GM12878 (cell line): ENCODE results near the gene RBM44. TPM values are rescaled to one million over a fixed set of nuclear protein-coding genes. Genes with fewer than 3 reads are reported as not detected.

Experiments
- ATAC-seq: fragments of 200-7000 bp; cut with Tn5 transposase; 3 replicates; pipeline ENCODE4 v1.9.1; 2020; ENCODE audit warnings: mild to moderate bottlenecking, moderate library complexity
- BruUV-seq: library from RNA; stranded (reverse); fragments of 400-500 nt; replicated peaks from 2 replicates; lab custom pipeline; 2021; lab: Mats Ljungman, UMichigan
- CTCF ChIA-PET: fragments of 300-600 bp; sonication (Branson Sonifier 250); formaldehyde crosslinking; extraction: SDS; loops from one replicate; lab custom pipeline; 2021; ENCODE audit warnings: inconsistent platforms; lab: Yijun Ruan, JAX
- POLR2A ChIA-PET: fragments of 350-600 bp; formaldehyde crosslinking; extraction: SDS; loops from one replicate; lab custom pipeline; 2021; ENCODE audit warnings: inconsistent platforms; lab: Charles Lee
- RAD21 ChIA-PET: fragments of 300-600 bp; sonication (Branson Sonifier 250); formaldehyde crosslinking; loops from one replicate; lab custom pipeline; 2023; ENCODE audit warnings: antibody characterized with exemption; ENCODE audit not compliant: unreplicated experiment; lab: Charles Lee
- SMC1A ChIA-PET: fragments of 300-600 bp; sonication (Branson Sonifier 250); formaldehyde crosslinking; loops from one replicate; lab custom pipeline; 2023; ENCODE audit not compliant: unreplicated experiment, uncharacterized antibody; lab: Charles Lee
- DNase-seq: peaks from one replicate; pipeline ENCODE4 v3.0.0-alpha.2; 2011; ENCODE audit warnings: low read depth, low spot score
- FAIRE-seq: peaks from 3 replicates; lab custom pipeline; 2011; peaks lifted over from hg19 to GRCh38; lab: Jason Lieb, UNC
- H2AFZ ChIP-seq: 2 replicates; pipeline ENCODE4 v1.6.0; 2011; ENCODE audit warnings: low read depth, low read length, control low read depth; ENCODE audit not compliant: control insufficient read depth
- H3K27ac ChIP-seq: 2 replicates; pipeline ENCODE4 v1.5.1; 2011; ENCODE audit warnings: control low read depth; ENCODE audit not compliant: control insufficient read depth, insufficient read depth
- H3K27me3 ChIP-seq, 2 experiments: replicated peaks in 1 of 2; 2 replicates each; pipeline versions ENCODE4 v1.6.0 to v1.6.1; 2011; ENCODE audit warnings: low read length in 1 of 2; ENCODE audit not compliant: control insufficient read depth in 2 of 2, insufficient read depth in 2 of 2
- H3K36me3 ChIP-seq, 2 experiments: 2 replicates each; pipeline ENCODE4 v1.5.1; 2011; ENCODE audit warnings: low read length in 1 of 2; ENCODE audit not compliant: control insufficient read depth in 2 of 2, insufficient read depth in 2 of 2
- H3K4me1 ChIP-seq: 2 replicates; pipeline ENCODE4 v1.6.1; 2011; ENCODE audit warnings: mild to moderate bottlenecking, low read length, moderate library complexity, mixed read lengths; ENCODE audit not compliant: control insufficient read depth, insufficient read depth
- H3K4me2 ChIP-seq: 2 replicates; pipeline ENCODE4 v1.6.0; 2011; ENCODE audit warnings: control low read depth; ENCODE audit not compliant: control insufficient read depth, insufficient read depth
- H3K4me3 ChIP-seq: fragments of 200-600 bp; sonication (generic); 2 replicates; pipeline ENCODE4 v1.5.1; 2016
- H3K79me2 ChIP-seq: 2 replicates; pipeline ENCODE4 v1.6.0; 2011; ENCODE audit warnings: low read length; ENCODE audit not compliant: control insufficient read depth, insufficient read depth
- H3K9ac ChIP-seq: 2 replicates; pipeline ENCODE4 v1.8.0; 2011; ENCODE audit warnings: low read length, control low read depth, mixed read lengths; ENCODE audit not compliant: control insufficient read depth, insufficient read depth
- H3K9me3 ChIP-seq: replicated peaks from 3 replicates; pipeline ENCODE4 v1.5.1; 2011; ENCODE audit warnings: mild to moderate bottlenecking, low read length; ENCODE audit not compliant: control insufficient read depth, insufficient read depth
- H4K20me1 ChIP-seq: 2 replicates; pipeline ENCODE4 v1.6.0; 2011; ENCODE audit not compliant: control insufficient read depth, insufficient read depth
- ASH2L ChIP-seq: fragments of 300-600, 200-600 bp; sonication (generic); IDR thresholded peaks from 2 replicates; pipeline ENCODE4 v1.6.1; 2017; ENCODE audit warnings: low read depth, mild to moderate bottlenecking, borderline replicate concordance
- NR2F1 ChIP-seq: fragments of 450-650 bp; conservative IDR thresholded peaks from 2 replicates; pipeline ENCODE4 v1.6.1; 2017; ENCODE audit warnings: mild to moderate bottlenecking
- RB1 ChIP-seq: fragments of 450-650 bp; formaldehyde crosslinking; IDR thresholded peaks from 2 replicates; pipeline ENCODE4 v1.6.1; 2017; ENCODE audit warnings: mild to moderate bottlenecking, borderline replicate concordance
- ZNF24 ChIP-seq: fragments of 450-650 bp; IDR thresholded peaks from 2 replicates; pipeline ENCODE4 v1.6.1; 2017; ENCODE audit warnings: antibody characterized with exemption, mild to moderate bottlenecking
- ZNF384 ChIP-seq: IDR thresholded peaks from 2 replicates; pipeline ENCODE4 v1.6.1; 2012; ENCODE audit warnings: low read depth, mild to moderate bottlenecking, low read length, improper control_type of control experiment, borderline replicate concordance
- WGBS: methylation state at CpG from one replicate; pipeline ENCODE4 v1.1.6; 2016; ENCODE audit warnings: low lambda C conversion rate; ENCODE audit not compliant: insufficient replicate concordance, insufficient coverage; ENCODE audit errors: missing lambda C conversion rate; 5-methylcytosine and 5-hydroxymethylcytosine counted together
- in situ Hi-C: fragments of 300-500 bp; cut with MboI; formaldehyde crosslinking; loops from 9 replicates; pipeline ENCODE4 v1.14.3; 2018; ENCODE audit warnings: mixed read lengths
- intact Hi-C: fragments of 100-400 bp; cut with micrococcal nuclease; formaldehyde crosslinking; loops from one replicate; pipeline ENCODE4 v1.14.2; 2022; ENCODE audit not compliant: unreplicated experiment
- polyA plus RNA-seq, 11 experiments: library from polyadenylated mRNA; depleted of rRNA in 4 of 11; unstranded in 6 of 11; stranded (reverse) in 5 of 11; fragments of >200 nt; fragmentation: Nextera tagmentation in 4 of 11; fragmentation: Illumina TruSeq in 1 of 11; extraction: Ambion mirVana in 4 of 11; extraction: Trizol in 1 of 11; gene quantifications; 1 replicate in 1 of 11; 2 replicates in 10 of 11; pipeline versions ENCODE4 v1.2.1 to v1.2.3, GENCODE V29; 2011 to 2016; ENCODE audit warnings: inconsistent platforms in 2 of 11, missing spikeins in 2 of 11, low read depth in 1 of 11
- total RNA-seq, 4 experiments: library from RNA; depleted of rRNA in 3 of 4; stranded (reverse); fragments of >200 nt in 3 of 4; fragmentation: Illumina TruSeq in 1 of 4; extraction: Trizol in 1 of 4; gene quantifications; 2 replicates each; pipeline versions ENCODE4 v1.2.1 to v1.2.3, GENCODE V29; 2013 to 2021
- TF ChIP-seq, protein P1 (sequence below): fragments of 450-650 bp; IDR thresholded peaks from 2 replicates; pipeline ENCODE4 v1.6.1; 2017; ENCODE audit warnings: mild to moderate bottlenecking, moderate library complexity
- TF ChIP-seq, protein P2 (sequence below): IDR thresholded peaks from 2 replicates; pipeline ENCODE4 v1.6.1; 2011; ENCODE audit warnings: low read depth, mild to moderate bottlenecking, low read length, moderate library complexity, borderline replicate concordance; ENCODE audit errors: extremely low read depth

The RBM44 gene
- total and polyA plus RNA-seq, 10 of the 15 experiments (the other 5 are each of a cell fraction or from before 2014, with no cell fraction given): 0.14 to 1.4 (median 0.62) TPM; not detected in 1

DNA sequence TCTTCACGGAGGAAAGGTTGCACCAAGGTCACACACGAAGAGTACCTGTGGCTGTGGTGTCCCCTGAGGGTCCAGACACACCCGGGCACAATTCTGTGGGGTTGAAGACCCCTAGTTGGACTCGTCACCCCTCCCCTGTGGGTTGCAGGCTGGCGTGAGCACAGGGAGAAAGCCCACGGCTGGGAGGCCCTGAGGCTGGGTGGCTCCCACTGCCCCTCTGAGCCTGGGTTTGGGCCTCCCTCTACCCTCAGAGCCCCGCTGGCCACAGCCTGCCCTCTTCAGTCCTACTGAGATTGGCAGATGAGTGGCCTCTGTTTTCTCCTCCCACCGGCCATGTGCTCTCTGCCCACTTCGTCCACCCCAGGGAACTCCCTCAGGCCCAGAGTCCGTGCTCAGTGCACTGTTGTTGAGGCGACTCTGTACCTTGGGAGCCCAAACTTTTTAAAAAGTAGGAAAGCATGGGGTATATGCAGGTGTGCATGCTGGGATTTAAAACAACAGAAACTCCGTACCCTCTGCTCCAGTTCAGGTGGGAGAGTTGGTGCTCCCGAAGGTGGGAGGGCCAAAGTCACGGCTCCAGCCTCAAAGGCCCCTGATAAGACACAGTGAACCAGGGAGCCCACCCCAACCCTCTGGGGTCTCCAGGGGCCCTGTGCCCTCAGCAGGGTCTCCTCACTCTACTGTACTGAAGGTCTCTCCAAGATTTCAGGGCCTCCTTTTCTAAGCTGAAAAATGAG is 79.9 kb downstream of the RBM44 start:
- in situ Hi-C loops: no loop called here
- Histone ChIP-seq H3K9ac (no peak overlapping the region), H3K4me2 (no peak overlapping the region), H3K79me2 (no peaks in the 10 kb centered on the region), H3K4me1 (no peaks in the 10 kb centered on the region; the same call in 1 of the 2 replicates), H2AFZ (no peak overlapping the region), H3K27me3 (no peaks in the 10 kb centered on the region; a peak in 1 of 4 replicates), H3K4me3 (no peak overlapping the region), H3K27ac (no peak overlapping the region), H3K36me3 (no peaks in the 10 kb centered on the region), H4K20me1 (no peaks in the 10 kb centered on the region), H3K9me3 (no peaks in the 10 kb centered on the region)
- ATAC-seq (no peak), DNase-seq (no peak), FAIRE-seq (no peak)
- ChIA-PET CTCF (no interaction called here), RAD21 (no interaction called here), POLR2A (interaction anchor here (0.5 kb wide), 1 partner anchor 28 kb away, joined by 6 read pairs; no protein-coding TSS in a partner anchor), SMC1A (no interaction called here)
- intact Hi-C loops: no loop called here
- no TSS peak for BruUV-seq
- WGBS: 31% methylated on average over 14 of the region's 14 CpGs
- TF ChIP-seq, protein P1, sequence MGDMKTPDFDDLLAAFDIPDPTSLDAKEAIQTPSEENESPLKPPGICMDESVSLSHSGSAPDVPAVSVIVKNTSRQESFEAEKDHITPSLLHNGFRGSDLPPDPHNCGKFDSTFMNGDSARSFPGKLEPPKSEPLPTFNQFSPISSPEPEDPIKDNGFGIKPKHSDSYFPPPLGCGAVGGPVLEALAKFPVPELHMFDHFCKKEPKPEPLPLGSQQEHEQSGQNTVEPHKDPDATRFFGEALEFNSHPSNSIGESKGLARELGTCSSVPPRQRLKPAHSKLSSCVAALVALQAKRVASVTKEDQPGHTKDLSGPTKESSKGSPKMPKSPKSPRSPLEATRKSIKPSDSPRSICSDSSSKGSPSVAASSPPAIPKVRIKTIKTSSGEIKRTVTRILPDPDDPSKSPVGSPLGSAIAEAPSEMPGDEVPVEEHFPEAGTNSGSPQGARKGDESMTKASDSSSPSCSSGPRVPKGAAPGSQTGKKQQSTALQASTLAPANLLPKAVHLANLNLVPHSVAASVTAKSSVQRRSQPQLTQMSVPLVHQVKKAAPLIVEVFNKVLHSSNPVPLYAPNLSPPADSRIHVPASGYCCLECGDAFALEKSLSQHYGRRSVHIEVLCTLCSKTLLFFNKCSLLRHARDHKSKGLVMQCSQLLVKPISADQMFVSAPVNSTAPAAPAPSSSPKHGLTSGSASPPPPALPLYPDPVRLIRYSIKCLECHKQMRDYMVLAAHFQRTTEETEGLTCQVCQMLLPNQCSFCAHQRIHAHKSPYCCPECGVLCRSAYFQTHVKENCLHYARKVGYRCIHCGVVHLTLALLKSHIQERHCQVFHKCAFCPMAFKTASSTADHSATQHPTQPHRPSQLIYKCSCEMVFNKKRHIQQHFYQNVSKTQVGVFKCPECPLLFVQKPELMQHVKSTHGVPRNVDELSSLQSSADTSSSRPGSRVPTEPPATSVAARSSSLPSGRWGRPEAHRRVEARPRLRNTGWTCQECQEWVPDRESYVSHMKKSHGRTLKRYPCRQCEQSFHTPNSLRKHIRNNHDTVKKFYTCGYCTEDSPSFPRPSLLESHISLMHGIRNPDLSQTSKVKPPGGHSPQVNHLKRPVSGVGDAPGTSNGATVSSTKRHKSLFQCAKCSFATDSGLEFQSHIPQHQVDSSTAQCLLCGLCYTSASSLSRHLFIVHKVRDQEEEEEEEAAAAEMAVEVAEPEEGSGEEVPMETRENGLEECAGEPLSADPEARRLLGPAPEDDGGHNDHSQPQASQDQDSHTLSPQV: no peak
- TF ChIP-seq ZNF384 (no peak), RB1 (no peak), NR2F1 (no peak), ASH2L (no peak), ZNF24 (no peak)
- TF ChIP-seq, protein P2, sequence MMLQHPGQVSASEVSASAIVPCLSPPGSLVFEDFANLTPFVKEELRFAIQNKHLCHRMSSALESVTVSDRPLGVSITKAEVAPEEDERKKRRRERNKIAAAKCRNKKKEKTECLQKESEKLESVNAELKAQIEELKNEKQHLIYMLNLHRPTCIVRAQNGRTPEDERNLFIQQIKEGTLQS: no peak
